Nephron progenitor cell (in vitro differentiated cells): ENCODE measurements around the gene ABCG4.

ENCODE experiments used
- DNase-seq: peaks from one replicate; pipeline ENCODE4 v3.0.0; 2021
- H3K27ac Mint-ChIP-seq: 2 replicates; pipeline ENCODE4 v1.8.0; 2021; ENCODE audit warnings: mild to moderate bottlenecking, moderate library complexity, mixed read lengths
- H3K27me3 Mint-ChIP-seq: 2 replicates; pipeline ENCODE4 v1.8.0; 2021; ENCODE audit warnings: mild to moderate bottlenecking, low read depth, mixed read lengths; ENCODE audit not compliant: poor library complexity
- H3K36me3 Mint-ChIP-seq: 2 replicates; pipeline ENCODE4 v1.8.0; 2021; ENCODE audit warnings: low read depth, mixed read lengths
- H3K4me1 Mint-ChIP-seq: 2 replicates; pipeline ENCODE4 v1.8.0; 2021; ENCODE audit warnings: mixed read lengths
- H3K4me3 Mint-ChIP-seq: 2 replicates; pipeline ENCODE4 v1.8.0; 2021; ENCODE audit warnings: mild to moderate bottlenecking, moderate library complexity, mixed read lengths
- H3K9me3 Mint-ChIP-seq: 2 replicates; pipeline ENCODE4 v1.8.0; 2021; ENCODE audit warnings: mild to moderate bottlenecking, moderate library complexity, mixed read lengths
- CTCF ChIP-seq: fragments of 200-600 bp; sonication (generic); IDR thresholded peaks from 2 replicates; pipeline ENCODE4 v1.5.0; 2021; ENCODE audit warnings: antibody characterized with exemption

The ABCG4 gene

GRCh38 chr11:119155733-119156492 lies 7.1 kb downstream of the ABCG4 start:
- Mint-ChIP-seq H3K27me3 (peaks cover 63% of the 10 kb centered on the region), H3K9me3 (no peaks in the 10 kb centered on the region), H3K27ac (no peak overlapping the region), H3K4me1 (no peaks in the 10 kb centered on the region), H3K36me3 (no peaks in the 10 kb centered on the region), H3K4me3 (no peak overlapping the region)
- peak; percentile 48 for DNase-seq
- TF ChIP-seq CTCF, result peak; percentile 28

- no peak for DNase-seq
- TF ChIP-seq CTCF, result no peak
- H3K4me3 Mint-ChIP-seq, result no peak overlapping the region
- no peaks in the 10 kb centered on the region for H3K9me3 Mint-ChIP-seq
- H3K36me3 Mint-ChIP-seq, result no peaks in the 10 kb centered on the region
- no peak overlapping the region for H3K27ac Mint-ChIP-seq
- peaks cover 57% of the 10 kb centered on the region for H3K27me3 Mint-ChIP-seq
- no peaks in the 10 kb centered on the region for H3K4me1 Mint-ChIP-seq
Observed at GRCh38 chr11:119156496-119156895, 7.6 kb downstream of the ABCG4 start.

- Mint-ChIP-seq H3K36me3 (no peaks in the 10 kb centered on the region), H3K4me3 (no peak overlapping the region), H3K4me1 (no peaks in the 10 kb centered on the region), H3K27me3 (peaks cover 52% of the 10 kb centered on the region), H3K9me3 (no peaks in the 10 kb centered on the region), H3K27ac (no peak overlapping the region)
- TF ChIP-seq CTCF, result no peak
- DNase-seq, result no peak
Observed at GRCh38 chr11:119157063-119157462, 8.2 kb downstream of the ABCG4 start.

GRCh38 chr11:119158467-119158866 lies 9.6 kb downstream of the ABCG4 start:
- Mint-ChIP-seq H3K27me3 (peaks cover 50% of the 10 kb centered on the region), H3K36me3 (no peaks in the 10 kb centered on the region), H3K9me3 (no peaks in the 10 kb centered on the region), H3K4me1 (no peaks in the 10 kb centered on the region), H3K27ac (no peak overlapping the region), H3K4me3 (no peak overlapping the region)
- DNase-seq, result no peak
- TF ChIP-seq CTCF, result no peak

GRCh38 chr11:119160151-119160550 lies 11.3 kb downstream of the ABCG4 start:
- TF ChIP-seq CTCF, result no peak
- Mint-ChIP-seq H3K27me3 (peaks cover 40% of the 10 kb centered on the region), H3K4me3 (no peak overlapping the region), H3K4me1 (no peaks in the 10 kb centered on the region), H3K27ac (no peak overlapping the region), H3K36me3 (no peaks in the 10 kb centered on the region), H3K9me3 (no peaks in the 10 kb centered on the region)
- DNase-seq, result no peak

GRCh38 chr11:119161871-119162270 lies 13.0 kb downstream of the ABCG4 start:
- no peak overlapping the region for H3K27ac Mint-ChIP-seq
- peaks cover 6% of the 10 kb centered on the region for H3K4me1 Mint-ChIP-seq
- H3K27me3 Mint-ChIP-seq, result peaks cover 32% of the 10 kb centered on the region
- TF ChIP-seq CTCF, result no peak
- no peak overlapping the region for H3K4me3 Mint-ChIP-seq
- H3K36me3 Mint-ChIP-seq, result no peaks in the 10 kb centered on the region
- H3K9me3 Mint-ChIP-seq, result no peaks in the 10 kb centered on the region
- DNase-seq, result no peak
